GM21515 (cell line): ENCODE results near the gene ATF7.
"Not testable (repeated sequence)": the region's sequence is repeated elsewhere in the genome, so short reads cannot be mapped to it uniquely, and the experiment has no call there.

Experiments used
- ATAC-seq: cut with Tn5 transposase; IDR thresholded peaks from one replicate; pipeline ENCODE4 v1.9.1; 2021; ENCODE audit not compliant: unreplicated experiment

The ATF7 gene

GRCh38 chr12:53627919-53628318 lies 1.7 kb upstream of the ATF7 start:
- ATAC-seq: no peak

GRCh38 chr12:53626702-53627169 lies 554 bp upstream of the ATF7 start:
- peak; percentile 5 for ATAC-seq

GRCh38 chr12:53625373-53625945 lies 723 bp downstream of the ATF7 start:
- ATAC-seq: no peak

- ATAC-seq: no peak
These were observed 1.2 kb downstream of the ATF7 start for GRCh38 chr12:53624956-53625355.

GRCh38 chr12:53624458-53624857 lies 1.7 kb downstream of the ATF7 start:
- ATAC-seq: no peak

- ATAC-seq: no peak
These were observed 2.4 kb downstream of the ATF7 start for GRCh38 chr12:53623548-53624385.

GRCh38 chr12:53622724-53623123 lies 3.5 kb downstream of the ATF7 start:
- ATAC-seq: no peak

GRCh38 chr12:53618275-53618674 lies 7.9 kb downstream of the ATF7 start:
- no peak for ATAC-seq

GRCh38 chr12:53617700-53618099 lies 8.5 kb downstream of the ATF7 start:
- no peak for ATAC-seq

- ATAC-seq: no peak
These were observed 9.2 kb downstream of the ATF7 start for GRCh38 chr12:53616950-53617349.

GRCh38 chr12:53613821-53614220 lies 12.4 kb downstream of the ATF7 start:
- no peak for ATAC-seq

- no peak for ATAC-seq
These were observed 13.2 kb downstream of the ATF7 start for GRCh38 chr12:53612978-53613377.

- ATAC-seq: no peak
These were observed 14.9 kb downstream of the ATF7 start for GRCh38 chr12:53611304-53611703.

GRCh38 chr12:53606688-53607087 lies 19.5 kb downstream of the ATF7 start:
- not testable (repeated sequence) for ATAC-seq

GRCh38 chr12:53604581-53604980 lies 21.6 kb downstream of the ATF7 start:
- ATAC-seq: no peak

- ATAC-seq: no peak
These were observed 22.4 kb downstream of the ATF7 start for GRCh38 chr12:53603804-53604203.

GRCh38 chr12:53603196-53603595 lies 23.0 kb downstream of the ATF7 start:
- ATAC-seq: no peak

- ATAC-seq: no peak
These were observed 23.9 kb downstream of the ATF7 start for GRCh38 chr12:53602176-53602864.

GRCh38 chr12:53601296-53601847 lies 24.8 kb downstream of the ATF7 start:
- no peak for ATAC-seq

- no peak for ATAC-seq
These were observed 25.5 kb downstream of the ATF7 start for GRCh38 chr12:53600490-53601295.

- no peak for ATAC-seq
These were observed 26.6 kb downstream of the ATF7 start for GRCh38 chr12:53599579-53599978.
